GM19023 (cell line): ENCODE data around the gene ST3GAL2.
A peak's percentile ranks its signal among the peaks of the same experiment; 100 is the strongest.

Experiments
- ATAC-seq: cut with Tn5 transposase; IDR thresholded peaks from one replicate; pipeline ENCODE4 v1.9.1; 2021; ENCODE audit warnings: mild to moderate bottlenecking, moderate library complexity; ENCODE audit not compliant: unreplicated experiment

ST3GAL2 gene

GRCh38 chr16:70438585-70438968 lies 323 bp downstream of the ST3GAL2 start:
- ATAC-seq: no peak

GRCh38 chr16:70437582-70438557 lies 1.0 kb downstream of the ST3GAL2 start:
- no peak for ATAC-seq

- no peak for ATAC-seq
These were observed 1.8 kb downstream of the ST3GAL2 start for GRCh38 chr16:70437017-70437581.

GRCh38 chr16:70434484-70435260 lies 4.2 kb downstream of the ST3GAL2 start:
- no peak for ATAC-seq

GRCh38 chr16:70433458-70434103 lies 5.3 kb downstream of the ST3GAL2 start:
- ATAC-seq: no peak

- no peak for ATAC-seq
These were observed 6.0 kb downstream of the ST3GAL2 start for GRCh38 chr16:70432723-70433457.

GRCh38 chr16:70432356-70432722 lies 6.6 kb downstream of the ST3GAL2 start:
- ATAC-seq: no peak

GRCh38 chr16:70430667-70431536 lies 8.0 kb downstream of the ST3GAL2 start:
- peak; percentile 38 for ATAC-seq

- no peak for ATAC-seq
These were observed 8.8 kb downstream of the ST3GAL2 start for GRCh38 chr16:70429888-70430666.

- ATAC-seq: no peak
These were observed 10.5 kb downstream of the ST3GAL2 start for GRCh38 chr16:70428178-70428998.

GRCh38 chr16:70427786-70428177 lies 11.1 kb downstream of the ST3GAL2 start:
- no peak for ATAC-seq

GRCh38 chr16:70422543-70422942 lies 16.4 kb downstream of the ST3GAL2 start:
- no peak for ATAC-seq

- no peak for ATAC-seq
These were observed 17.2 kb downstream of the ST3GAL2 start for GRCh38 chr16:70421473-70422311.

GRCh38 chr16:70421014-70421413 lies 17.9 kb downstream of the ST3GAL2 start:
- ATAC-seq: no peak

- ATAC-seq: no peak
These were observed 19.2 kb downstream of the ST3GAL2 start for GRCh38 chr16:70419384-70420327.

GRCh38 chr16:70418993-70419318 lies 19.9 kb downstream of the ST3GAL2 start:
- ATAC-seq: no peak
